Measurements from ENCODE around the gene CCDC93.

The CCDC93 gene

GRCh38 chr2:117875786-117876185 lies 138.1 kb downstream of the CCDC93 start:
- TF ChIP-seq, protein P1, sequence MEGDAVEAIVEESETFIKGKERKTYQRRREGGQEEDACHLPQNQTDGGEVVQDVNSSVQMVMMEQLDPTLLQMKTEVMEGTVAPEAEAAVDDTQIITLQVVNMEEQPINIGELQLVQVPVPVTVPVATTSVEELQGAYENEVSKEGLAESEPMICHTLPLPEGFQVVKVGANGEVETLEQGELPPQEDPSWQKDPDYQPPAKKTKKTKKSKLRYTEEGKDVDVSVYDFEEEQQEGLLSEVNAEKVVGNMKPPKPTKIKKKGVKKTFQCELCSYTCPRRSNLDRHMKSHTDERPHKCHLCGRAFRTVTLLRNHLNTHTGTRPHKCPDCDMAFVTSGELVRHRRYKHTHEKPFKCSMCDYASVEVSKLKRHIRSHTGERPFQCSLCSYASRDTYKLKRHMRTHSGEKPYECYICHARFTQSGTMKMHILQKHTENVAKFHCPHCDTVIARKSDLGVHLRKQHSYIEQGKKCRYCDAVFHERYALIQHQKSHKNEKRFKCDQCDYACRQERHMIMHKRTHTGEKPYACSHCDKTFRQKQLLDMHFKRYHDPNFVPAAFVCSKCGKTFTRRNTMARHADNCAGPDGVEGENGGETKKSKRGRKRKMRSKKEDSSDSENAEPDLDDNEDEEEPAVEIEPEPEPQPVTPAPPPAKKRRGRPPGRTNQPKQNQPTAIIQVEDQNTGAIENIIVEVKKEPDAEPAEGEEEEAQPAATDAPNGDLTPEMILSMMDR (IDR thresholded peaks at IDR 0.05; ENCODE audit: control extremely low read depth, extremely low read depth, low read depth, missing control alignments), result no peak
- ChIA-PET CTCF (no interaction called here), POLR2A (no interaction called here)
- no peak for DNase-seq (ENCODE audit: extremely low spot score)

Measured in GM10248 (cell line).